Measurements from ENCODE around the gene EYS. TPM values are rescaled to one million over a fixed set of nuclear protein-coding genes. Genes with fewer than 3 reads are reported as not detected.

The EYS gene
- total and polyA plus RNA-seq, 2 of the 8 experiments (the other 6 are each of a cell fraction or from before 2014, with no cell fraction given) = 0.05 to 0.13 TPM

GRCh38 chr6:64083261-64083660 lies 1623.8 kb downstream of the EYS start:
- Histone ChIP-seq H2AK5ac (ENCODE audit: low read depth, low read length) (no peak overlapping the region), H3K18ac (ENCODE audit: extremely low read depth, low read length) (no peak overlapping the region), H3K4me1 (replicated peaks in 1 of 4; ENCODE audit: control insufficient read depth in 3 of 4, insufficient read depth in 4 of 4, low read length in 3 of 4) (no peaks in the 10 kb centered on the region), H3K27ac (ENCODE audit: low read depth, low read length) (no peak overlapping the region), H3K27me3 (replicated peaks in 1 of 4; ENCODE audit: control insufficient read depth in 3 of 4, extremely low read depth in 1 of 4, insufficient read depth in 3 of 4, low read length in 3 of 4) (no peaks in the 10 kb centered on the region), H3K9ac (replicated peaks in 1 of 4; ENCODE audit: extremely low read depth in 1 of 4, low read depth in 3 of 4, low read length in 3 of 4) (no peak overlapping the region), H3K4me3 (ENCODE audit: extremely low read depth in 1 of 4, insufficient read depth in 2 of 4, low read depth in 3 of 4, low read length in 4 of 4) (no peak overlapping the region), H3K23me2 (ENCODE audit: low read depth, low read length) (no peaks in the 10 kb centered on the region), H3K23ac (ENCODE audit: insufficient read length) (no peak overlapping the region), H2BK15ac (ENCODE audit: low read length) (no peak overlapping the region), H3K36me3 (ENCODE audit: control insufficient read depth in 2 of 4, insufficient read depth in 4 of 4, low read length in 3 of 4) (no peaks in the 10 kb centered on the region), H2BK120ac (replicated peaks; ENCODE audit: low read depth, low read length) (no peak overlapping the region), H2BK12ac (ENCODE audit: low read depth, low read length) (no peak overlapping the region), H4K20me1 (replicated peaks in 1 of 2; ENCODE audit: control insufficient read depth in 1 of 2, insufficient read depth in 2 of 2, low read length in 2 of 2) (no peaks in the 10 kb centered on the region), H3K9me3 (ENCODE audit: insufficient read depth in 2 of 2, low read depth in 1 of 2, low read length in 1 of 2) (no peaks in the 10 kb centered on the region), H2BK5ac (ENCODE audit: low read depth, low read length) (no peak overlapping the region), H4K8ac (ENCODE audit: extremely low read depth, insufficient read depth, low read length) (no peak overlapping the region), H3K4me2 (ENCODE audit: insufficient read depth in 1 of 2, low read depth in 2 of 2, low read length in 2 of 2) (no peak overlapping the region), H4K5ac (ENCODE audit: insufficient read length, low read depth, low read length) (no peak overlapping the region), H2AFZ (ENCODE audit: low read length) (no peak overlapping the region), H3K56ac (replicated peaks; ENCODE audit: insufficient read length, low read depth, low read length) (no peak overlapping the region), H2BK20ac (ENCODE audit: low read length) (no peak overlapping the region), H3K4ac (replicated peaks; ENCODE audit: insufficient read length, low read depth, low read length) (no peak overlapping the region), H3K79me2 (ENCODE audit: control insufficient read depth in 1 of 2, insufficient read depth in 2 of 2, low read length in 2 of 2) (no peaks in the 10 kb centered on the region), H3K14ac (ENCODE audit: insufficient read length) (no peak overlapping the region), H4K91ac (replicated peaks; ENCODE audit: insufficient read length, low read length) (no peak overlapping the region), H3K79me1 (ENCODE audit: low read depth, low read length) (no peaks in the 10 kb centered on the region)
- 79% methylated on average over 2 of the region's 2 CpGs; no CpG with 5 or more reads in 1 of the 2 experiments for WGBS, 2 experiments (ENCODE audit: extremely low coverage in 1 of 2, insufficient coverage in 1 of 2, insufficient read length in 1 of 2, insufficient replicate concordance in 2 of 2, low coverage in 1 of 2, low lambda C conversion rate in 2 of 2, missing lambda C conversion rate in 1 of 2)
- CTCF ChIA-PET (ENCODE audit: partially characterized antibody) = no interaction called here
- no peak for TF ChIP-seq ATF3 (IDR thresholded peaks at IDR 0.05; ENCODE audit: insufficient read depth, low read depth, low read length)
- no peak for TF ChIP-seq NRF1 (IDR thresholded peaks at IDR 0.05; ENCODE audit: low read depth, low read length)
- TF ChIP-seq RNF2 (IDR thresholded peaks at IDR 0.05; ENCODE audit: borderline replicate concordance, low read depth, low read length, missing control alignments, poor library complexity, severe bottlenecking) = no peak
- TF ChIP-seq SIN3A (conservative IDR thresholded peaks at IDR 0.05 in 1 of 2, IDR thresholded peaks at IDR 0.05 in 1 of 2; ENCODE audit: low read depth in 1 of 2, low read length in 2 of 2) = no peak
- TF ChIP-seq, protein P1, sequence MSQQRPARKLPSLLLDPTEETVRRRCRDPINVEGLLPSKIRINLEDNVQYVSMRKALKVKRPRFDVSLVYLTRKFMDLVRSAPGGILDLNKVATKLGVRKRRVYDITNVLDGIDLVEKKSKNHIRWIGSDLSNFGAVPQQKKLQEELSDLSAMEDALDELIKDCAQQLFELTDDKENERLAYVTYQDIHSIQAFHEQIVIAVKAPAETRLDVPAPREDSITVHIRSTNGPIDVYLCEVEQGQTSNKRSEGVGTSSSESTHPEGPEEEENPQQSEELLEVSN (IDR thresholded peaks at IDR 0.05) = no peak
- no peak for TF ChIP-seq SP2 (IDR thresholded peaks at IDR 0.05; ENCODE audit: low read length)
- no peak for TF ChIP-seq NANOG (IDR thresholded peaks at IDR 0.05; ENCODE audit: insufficient read depth, low read depth, low read length, poor library complexity, severe bottlenecking)
- no peak for TF ChIP-seq TBP (IDR thresholded peaks at IDR 0.05; ENCODE audit: low read depth, low read length)
- TF ChIP-seq SIRT6 (IDR thresholded peaks at IDR 0.05; ENCODE audit: low read length) = no peak
- no peak for TF ChIP-seq SRF (IDR thresholded peaks at IDR 0.05; ENCODE audit: low read depth, low read length)
- TF ChIP-seq POLR2AphosphoS5 (IDR thresholded peaks at IDR 0.05; ENCODE audit: low read depth, low read length) = no peak
- POLR2A ChIA-PET (ENCODE audit: partially characterized antibody) = no interaction called here
- FAIRE-seq (no peak), DNase-seq (ENCODE audit: low read depth in 1 of 2, low spot score in 2 of 2) (no peak)

All from H1 (cell line).